ENCODE measurements around the gene MIPOL1. TPM values are rescaled to one million over a fixed set of nuclear protein-coding genes. Genes with fewer than 3 reads are reported as not detected.

The MIPOL1 gene
- total and polyA plus RNA-seq, 8 donors = 2.4 to 9.0 (median 6.4) TPM

DNA sequence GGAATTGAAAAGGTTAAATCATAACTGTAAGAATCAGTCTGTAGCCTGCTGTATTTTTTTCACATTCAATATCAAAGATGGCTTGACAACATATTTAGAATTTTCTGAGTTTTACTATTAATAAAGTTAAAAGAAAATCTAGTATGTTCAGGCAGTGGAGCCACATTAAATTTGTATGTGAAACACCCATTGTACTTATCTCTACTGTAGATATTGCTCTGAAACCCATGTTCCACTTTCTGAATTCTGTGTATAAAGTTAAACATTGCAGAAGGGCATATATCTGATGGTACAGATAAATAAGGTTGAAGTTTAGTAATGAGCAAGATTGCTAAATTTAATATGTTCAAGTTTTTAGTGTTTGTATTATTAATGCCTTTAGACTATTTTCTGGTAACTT is 224.6 kb downstream of the MIPOL1 start:
- peaks cover 0 to 16% (median 10%) of the 10 kb centered on the region in 3 donors for H3K4me1 ChIP-seq
- no peak for TF ChIP-seq CTCF (IDR thresholded peaks at IDR 0.05)
- H3K27ac ChIP-seq = no peak overlapping the region
- no peaks in the 10 kb centered on the region for H3K9me3 ChIP-seq
- no peak overlapping the region for H3K4me3 ChIP-seq
- intact Hi-C loops (cut with DNase I) = no loop called here
- ATAC-seq (no peak), FAIRE-seq (no peak), DNase-seq (no peak)
- no peaks in the 10 kb centered on the region for H3K36me3 ChIP-seq
- no peaks in the 10 kb centered on the region for H3K27me3 ChIP-seq

DNA sequence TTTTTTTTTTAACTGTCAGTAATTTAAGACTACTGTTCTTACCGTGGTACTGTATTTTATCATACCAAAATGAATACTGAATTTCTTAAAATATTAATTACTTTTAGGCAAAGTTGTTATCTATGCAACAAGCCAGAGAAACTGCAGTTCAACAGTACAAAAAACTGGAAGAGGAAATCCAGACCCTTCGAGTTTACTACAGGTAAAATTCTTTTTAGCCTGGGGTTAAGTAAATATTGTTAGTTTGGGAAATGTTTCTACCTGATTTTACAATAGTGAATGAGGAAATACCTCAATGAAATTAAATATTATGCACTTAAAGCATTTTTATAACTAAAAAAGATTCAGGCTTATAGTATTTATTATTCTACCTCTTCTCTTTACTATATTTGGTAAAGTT is 225.0 kb downstream of the MIPOL1 start:
- Histone ChIP-seq H3K9me3 (no peaks in the 10 kb centered on the region), H3K27me3 (no peaks in the 10 kb centered on the region), H3K4me1 (peaks cover 0 to 16% (median 10%) of the 10 kb centered on the region in 3 donors), H3K4me3 (no peak overlapping the region), H3K27ac (no peak overlapping the region), H3K36me3 (no peaks in the 10 kb centered on the region)
- intact Hi-C loops (cut with DNase I) = no loop called here
- peak; percentile 51 for FAIRE-seq
- ATAC-seq = no peak
- DNase-seq = no peak
- 29 to 33% methylated on average over 2 of the region's 2 CpGs for WGBS, 2 donors
- no peak for TF ChIP-seq CTCF (IDR thresholded peaks at IDR 0.05)

DNA sequence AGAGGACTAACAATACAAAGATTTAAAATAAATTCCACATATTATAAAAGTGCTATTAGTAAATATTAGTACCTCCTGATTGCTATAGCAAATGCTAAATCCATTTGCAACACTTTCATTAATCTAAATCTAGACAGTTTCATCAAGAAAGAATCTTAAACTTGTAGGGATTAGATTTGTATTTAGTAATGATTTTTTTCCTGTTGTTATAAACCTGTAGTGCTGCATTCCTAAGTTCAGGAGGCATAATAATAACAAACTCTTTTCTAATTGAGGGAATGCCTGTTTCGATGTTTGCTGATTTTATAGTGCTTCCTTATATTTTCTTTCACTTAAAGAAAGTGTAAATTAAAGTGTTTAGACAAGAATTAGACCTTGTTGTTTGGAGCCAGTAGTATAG is 231.2 kb downstream of the MIPOL1 start:
- H3K9me3 ChIP-seq = no peaks in the 10 kb centered on the region
- intact Hi-C loops (cut with DNase I) = no loop called here
- TF ChIP-seq CTCF (IDR thresholded peaks at IDR 0.05) = no peak
- peaks cover 0 to 3% (median 0%) of the 10 kb centered on the region in 3 donors for H3K4me1 ChIP-seq
- no peak overlapping the region for H3K4me3 ChIP-seq
- 69% methylated on average over 1 of the region's 1 CpG for WGBS, 2 donors
- H3K36me3 ChIP-seq = no peaks in the 10 kb centered on the region
- no peak for DNase-seq
- peak in 3 of 4 donors; percentile 39 to 49 (median 43) for ATAC-seq
- H3K27ac ChIP-seq = no peak overlapping the region
- H3K27me3 ChIP-seq = no peaks in the 10 kb centered on the region
- FAIRE-seq = peak; percentile 43

DNA sequence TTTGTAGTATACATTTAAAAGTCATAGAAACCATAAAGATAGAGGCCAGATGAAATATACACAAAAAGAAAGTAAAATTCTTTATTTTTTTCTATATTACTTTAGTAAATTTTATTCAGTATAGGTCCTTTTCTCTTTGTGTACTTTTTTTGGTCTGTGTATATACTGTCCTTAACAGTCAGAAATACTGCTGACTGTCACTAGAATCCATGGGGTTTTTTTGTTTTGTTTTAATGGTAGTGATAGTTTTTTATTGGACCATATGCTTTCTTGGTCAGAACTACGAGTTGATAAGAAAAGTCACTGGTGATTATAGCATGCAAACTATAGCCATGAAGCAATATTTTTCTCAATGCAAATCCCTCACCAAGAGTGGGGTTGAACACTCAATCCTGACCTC is 231.9 kb downstream of the MIPOL1 start:
- intact Hi-C loops (cut with DNase I) = no loop called here
- Histone ChIP-seq H3K36me3 (no peaks in the 10 kb centered on the region), H3K27ac (no peak overlapping the region), H3K9me3 (no peaks in the 10 kb centered on the region), H3K4me3 (no peak overlapping the region), H3K4me1 (peaks cover 0 to 3% (median 0%) of the 10 kb centered on the region in 3 donors), H3K27me3 (no peaks in the 10 kb centered on the region)
- ATAC-seq (no peak), DNase-seq (no peak), FAIRE-seq (no peak)
- WGBS, 2 donors = 66 to 85% methylated on average over 1 of the region's 1 CpG
- no peak for TF ChIP-seq CTCF (IDR thresholded peaks at IDR 0.05)

- Histone ChIP-seq H3K9me3 (no peaks in the 10 kb centered on the region), H3K4me3 (no peak overlapping the region), H3K27me3 (no peaks in the 10 kb centered on the region), H3K4me1 (peaks cover 0 to 5% (median 0%) of the 10 kb centered on the region in 3 donors), H3K27ac (no peak overlapping the region), H3K36me3 (no peaks in the 10 kb centered on the region)
- no peak for ATAC-seq
- WGBS, 2 donors = 91 to 92% methylated on average over 3 of the region's 3 CpGs
- intact Hi-C loops (cut with DNase I) = no loop called here
- no peak for TF ChIP-seq CTCF (IDR thresholded peaks at IDR 0.05)
- FAIRE-seq = no peak
- no peak for DNase-seq
Measured at GRCh38 chr14:37434867-37435266, 237.1 kb downstream of the MIPOL1 start.
